ENCODE measurements around the gene MMP3.

GRCh38 chr11:102837156-102837555 is 6.3 kb downstream of the MMP3 start:
- TF ChIP-seq CEBPB (IDR thresholded peaks at IDR 0.05) (no peak), EP300 (IDR thresholded peaks at IDR 0.05; ENCODE audit: borderline replicate concordance) (no peak), REST (IDR thresholded peaks at IDR 0.05; ENCODE audit: low read depth) (no peak), MAX (IDR thresholded peaks at IDR 0.05) (no peak)
